Omental fat pad (tissue), 4 donors: ENCODE data around the gene ZNF564. TPM values are rescaled to one million over a fixed set of nuclear protein-coding genes. Genes with fewer than 3 reads are reported as not detected.
"Not testable (repeated sequence)": the region's sequence is repeated elsewhere in the genome, so short reads cannot be mapped to it uniquely, and the experiment has no call there.

ENCODE experiments used
- ATAC-seq: fragments of 150-250 bp; one replicate; pipeline ENCODE4 v1.9.1; 2016; ENCODE audit warnings: mild to moderate bottlenecking, moderate library complexity; ENCODE audit not compliant: low FRiP score
- DNase-seq: peaks from one replicate; pipeline ENCODE4 v3.0.0-alpha.2; 2019; ENCODE audit warnings: low spot score
- total RNA-seq, 4 donors: library from RNA; depleted of rRNA; stranded (reverse); fragments of >200 nt; gene quantifications; one replicate each; pipeline ENCODE4 v1.1.0, GENCODE V29; 2016
- TF ChIP-seq, protein P1 (sequence below), 3 donors: fragments of 450-650 bp; IDR thresholded peaks; one replicate each; pipeline ENCODE4 v1.5.1; 2016 to 2017; ENCODE audit warnings: antibody characterized with exemption in 3 of 3, mild to moderate bottlenecking in 3 of 3, moderate library complexity in 2 of 3

ZNF564 gene
- total RNA-seq, 4 donors from 2014 or later = 5.9 to 16.1 (median 8.3) TPM

GRCh38 chr19:12513531-12514061 is 37.7 kb downstream of the ZNF564 start:
- TF ChIP-seq, protein P1, sequence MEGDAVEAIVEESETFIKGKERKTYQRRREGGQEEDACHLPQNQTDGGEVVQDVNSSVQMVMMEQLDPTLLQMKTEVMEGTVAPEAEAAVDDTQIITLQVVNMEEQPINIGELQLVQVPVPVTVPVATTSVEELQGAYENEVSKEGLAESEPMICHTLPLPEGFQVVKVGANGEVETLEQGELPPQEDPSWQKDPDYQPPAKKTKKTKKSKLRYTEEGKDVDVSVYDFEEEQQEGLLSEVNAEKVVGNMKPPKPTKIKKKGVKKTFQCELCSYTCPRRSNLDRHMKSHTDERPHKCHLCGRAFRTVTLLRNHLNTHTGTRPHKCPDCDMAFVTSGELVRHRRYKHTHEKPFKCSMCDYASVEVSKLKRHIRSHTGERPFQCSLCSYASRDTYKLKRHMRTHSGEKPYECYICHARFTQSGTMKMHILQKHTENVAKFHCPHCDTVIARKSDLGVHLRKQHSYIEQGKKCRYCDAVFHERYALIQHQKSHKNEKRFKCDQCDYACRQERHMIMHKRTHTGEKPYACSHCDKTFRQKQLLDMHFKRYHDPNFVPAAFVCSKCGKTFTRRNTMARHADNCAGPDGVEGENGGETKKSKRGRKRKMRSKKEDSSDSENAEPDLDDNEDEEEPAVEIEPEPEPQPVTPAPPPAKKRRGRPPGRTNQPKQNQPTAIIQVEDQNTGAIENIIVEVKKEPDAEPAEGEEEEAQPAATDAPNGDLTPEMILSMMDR (IDR thresholded peaks at IDR 0.05) = no peak
- no peak for ATAC-seq
- no peak for DNase-seq

DNA sequence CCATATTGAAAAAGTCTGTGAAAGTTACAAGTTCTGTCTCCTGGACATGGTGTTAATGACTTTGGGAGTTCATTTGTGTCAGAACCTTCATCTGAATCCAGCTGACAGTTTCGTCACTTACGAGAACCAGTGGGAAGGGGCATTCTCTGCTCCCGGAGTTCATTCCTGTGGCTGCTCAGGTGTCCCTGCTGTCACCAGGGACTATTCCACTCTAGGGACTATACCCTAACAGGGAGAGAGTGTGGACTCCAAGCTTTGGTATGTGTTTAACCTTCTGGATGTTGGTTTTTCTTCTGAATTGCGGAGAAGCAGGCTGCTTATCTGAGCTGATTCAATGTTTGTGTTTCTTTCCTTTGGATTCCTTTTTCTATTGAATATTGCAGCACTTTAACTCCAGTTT is 54.2 kb downstream of the ZNF564 start:
- DNase-seq = no peak
- no peak for ATAC-seq
- TF ChIP-seq, protein P1 (IDR thresholded peaks at IDR 0.05) = no peak

DNA sequence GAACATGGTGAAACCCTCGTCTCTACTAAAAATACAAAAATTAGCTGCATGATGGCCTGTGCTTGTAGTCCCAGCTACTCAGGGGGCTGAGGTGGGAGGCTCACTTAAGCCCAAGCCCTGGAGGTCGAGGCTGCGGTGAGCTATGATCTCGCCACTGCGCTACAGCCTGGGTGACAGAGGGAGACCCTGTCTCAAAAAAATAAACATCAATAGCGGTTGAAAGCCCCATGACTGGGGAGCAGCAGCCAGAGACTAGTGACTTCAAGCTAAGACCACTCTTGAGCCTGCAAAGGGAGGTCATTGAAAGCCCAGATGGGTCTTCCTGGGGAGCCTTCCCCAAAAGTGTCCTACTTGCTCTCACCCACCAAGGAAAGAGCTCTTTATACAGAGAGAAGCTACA is 54.8 kb downstream of the ZNF564 start:
- TF ChIP-seq, protein P1 (IDR thresholded peaks at IDR 0.05) = no peak
- no peak for ATAC-seq
- no peak for DNase-seq

GRCh38 chr19:12495002-12495802 is 56.1 kb downstream of the ZNF564 start:
- peak; percentile 98 for ATAC-seq
- peak; percentile 90 for DNase-seq
- TF ChIP-seq, protein P1 (IDR thresholded peaks at IDR 0.05) = no peak

GRCh38 chr19:12494260-12494860 is 56.9 kb downstream of the ZNF564 start:
- TF ChIP-seq, protein P1 (IDR thresholded peaks at IDR 0.05) = no peak
- DNase-seq (no peak), ATAC-seq (no peak)

DNA sequence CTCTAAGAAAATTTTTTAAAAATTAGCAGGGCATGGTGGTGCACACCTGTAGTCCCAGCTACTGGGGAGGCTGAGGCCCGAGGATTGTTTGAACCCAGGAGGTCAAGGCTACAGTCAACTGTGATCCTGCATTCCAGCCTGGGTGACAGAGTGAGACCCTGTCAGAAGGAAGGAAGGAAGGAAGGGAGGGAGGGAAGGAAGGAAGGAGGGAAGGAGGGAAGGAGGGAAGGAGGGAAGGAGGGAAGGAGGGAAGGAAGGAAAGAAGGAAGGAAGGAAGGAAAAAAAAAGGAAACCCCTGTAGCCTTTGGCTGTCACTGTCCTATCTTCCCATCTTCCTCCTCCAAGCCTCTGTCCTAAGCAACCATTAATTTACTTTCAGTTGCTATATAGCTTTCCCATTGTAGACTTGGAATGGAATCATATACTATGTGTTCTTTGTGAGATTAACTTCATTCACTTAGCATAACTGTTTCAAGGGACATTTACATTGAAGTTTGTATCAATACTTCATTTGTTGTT is 65.0 kb downstream of the ZNF564 start:
- DNase-seq, ATAC-seq: not testable (repeated sequence)

DNA sequence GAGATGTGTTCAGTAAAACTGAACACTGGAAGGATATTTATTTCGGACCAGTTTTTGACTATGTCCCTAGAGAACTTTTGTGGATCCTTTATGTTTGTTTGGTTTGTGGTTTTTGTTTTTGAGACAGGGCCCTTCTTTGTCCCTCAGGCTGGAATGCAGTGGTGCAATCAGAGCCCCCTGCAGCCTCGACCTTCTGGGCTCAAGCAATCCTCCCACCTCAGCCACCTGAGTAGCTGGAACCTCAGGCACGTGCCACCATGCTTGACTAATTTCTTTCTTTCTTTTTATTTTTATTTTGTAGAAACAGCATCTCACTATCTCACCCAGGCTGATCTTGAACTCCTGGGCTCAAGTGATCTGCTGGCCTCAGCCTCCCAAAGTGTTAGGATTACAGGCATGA is 65.7 kb downstream of the ZNF564 start:
- TF ChIP-seq, protein P1 (IDR thresholded peaks at IDR 0.05) = no peak
- DNase-seq (no peak), ATAC-seq (no peak)
